SU-DHL-6 (cell line): Measurements from ENCODE around the gene SAMD11.
"Not testable (repeated sequence)": the region's sequence is repeated elsewhere in the genome, so short reads cannot be mapped to it uniquely, and the experiment has no call there.

Experiments used
- H2AFZ ChIP-seq: fragments of 200-600 bp; sonication (generic); 2 replicates; pipeline ENCODE4 v1.6.1; 2014; ENCODE audit warnings: low read depth, mild to moderate bottlenecking, moderate library complexity, mixed read lengths, antibody characterized with exemption, low read length; ENCODE audit not compliant: severe bottlenecking
- H3F3A ChIP-seq: fragments of 200-600 bp; shearing (Covaris generic); 2 replicates; pipeline ENCODE4 v1.6.0; 2016; ENCODE audit warnings: antibody characterized with exemption, mild to moderate bottlenecking; ENCODE audit not compliant: insufficient read depth
- H3K27ac ChIP-seq: fragments of 200-600 bp; sonication (generic); 2 replicates; pipeline ENCODE4 v1.5.1; 2016; ENCODE audit warnings: low read depth, mild to moderate bottlenecking, low read length, moderate library complexity, mixed read lengths
- H3K27me3 ChIP-seq: fragments of 200-600 bp; sonication (generic), shearing (Covaris generic); 2 replicates; pipeline ENCODE4 v1.6.0; 2014; ENCODE audit warnings: mild to moderate bottlenecking, low read length
- H3K36me3 ChIP-seq: fragments of 200-600 bp; sonication (generic); 2 replicates; pipeline ENCODE4 v1.6.1; 2014; ENCODE audit warnings: mild to moderate bottlenecking, low read length, mixed read lengths
- H3K4me2 ChIP-seq: fragments of 300-600, 200-600 bp; shearing (Covaris generic), sonication (generic); 2 replicates; pipeline ENCODE4 v1.6.0; 2014; ENCODE audit warnings: low read length, low read depth, mild to moderate bottlenecking; ENCODE audit not compliant: poor library complexity, severe bottlenecking
- H3K4me3 ChIP-seq: fragments of 200-600 bp; sonication (generic); 2 replicates; pipeline ENCODE4 v1.5.1; 2014; ENCODE audit warnings: antibody characterized with exemption, low read length, mild to moderate bottlenecking, mixed read lengths; ENCODE audit not compliant: insufficient read depth, poor library complexity, severe bottlenecking
- H3K79me2 ChIP-seq: fragments of 200-600 bp; sonication (generic); 2 replicates; pipeline ENCODE4 v1.6.1; 2014; ENCODE audit warnings: mild to moderate bottlenecking, low read length, moderate library complexity; ENCODE audit not compliant: insufficient read depth
- H3K9ac ChIP-seq: fragments of 200-600 bp; sonication (generic); 2 replicates; pipeline ENCODE4 v1.7.0; 2014; ENCODE audit warnings: mild to moderate bottlenecking, low read length
- H3K9me2 ChIP-seq: fragments of 200-600 bp; sonication (generic); replicated peaks from 2 replicates; pipeline ENCODE4 v1.6.1; 2014; ENCODE audit warnings: low read length; ENCODE audit not compliant: insufficient read depth
- H3K9me3 ChIP-seq: fragments of 200-600 bp; sonication (generic); 2 replicates; pipeline ENCODE4 v1.6.1; 2014; ENCODE audit warnings: low read length, mixed read lengths; ENCODE audit not compliant: insufficient read depth
- H4K20me1 ChIP-seq: fragments of 200-600 bp; sonication (generic); 2 replicates; pipeline ENCODE4 v1.6.1; 2014; ENCODE audit warnings: low read depth, mild to moderate bottlenecking, antibody characterized with exemption, low read length, moderate library complexity, mixed read lengths
- EZH2phosphoT487 ChIP-seq: fragments of 200-600 bp; sonication (generic), shearing (Covaris generic); conservative IDR thresholded peaks from 2 replicates; pipeline ENCODE4 v1.6.1; 2018; ENCODE audit warnings: mild to moderate bottlenecking, antibody characterized with exemption, low read length, moderate library complexity, mixed read lengths
- TF ChIP-seq, protein P1 (sequence below): fragments of 200-600 bp; sonication (generic); IDR thresholded peaks from one replicate; pipeline ENCODE4 v1.5.1; 2017; ENCODE audit warnings: antibody characterized with exemption, mild to moderate bottlenecking, low read length, moderate library complexity; ENCODE audit not compliant: insufficient read depth, poor library complexity, severe bottlenecking

The SAMD11 gene

DNA sequence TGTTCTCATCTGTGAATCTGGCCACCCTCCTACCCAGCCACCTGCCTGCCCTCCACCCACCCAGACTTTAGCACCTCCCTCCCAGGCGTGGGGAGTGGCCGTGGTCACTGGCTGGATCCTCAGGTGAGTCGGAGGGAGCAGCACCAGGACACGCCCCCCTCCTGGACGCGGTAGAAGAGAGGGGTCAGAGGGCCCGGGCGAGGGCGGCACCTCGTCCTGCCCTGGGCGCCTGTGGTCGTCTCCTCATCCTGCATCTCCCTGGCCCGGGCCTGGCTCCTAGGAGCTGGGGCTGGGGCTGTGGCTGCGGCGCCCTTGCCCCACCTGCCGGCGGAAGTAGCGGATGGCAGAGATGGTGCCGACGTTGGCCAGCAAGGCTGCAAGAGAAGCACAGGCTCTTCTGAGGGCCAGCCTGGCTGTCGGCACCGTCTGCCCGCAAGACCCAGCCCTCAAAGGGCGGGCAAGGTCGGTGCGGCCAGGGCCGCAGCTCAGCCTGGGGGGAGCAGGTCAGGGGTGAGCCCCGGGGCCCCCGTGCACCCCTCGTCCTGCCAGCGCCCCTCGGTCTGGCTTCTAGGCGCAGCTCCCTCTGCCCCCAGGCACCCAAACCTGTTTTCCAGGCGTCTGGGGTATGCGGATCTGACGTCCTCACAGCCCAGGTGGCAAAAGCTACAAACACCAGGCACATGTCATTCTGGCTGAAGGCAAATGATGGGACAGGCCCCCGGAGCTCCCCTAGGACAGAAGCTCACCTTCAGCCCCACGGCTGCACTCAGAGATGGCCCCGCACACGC is 52.4 kb downstream of the SAMD11 start:
- Histone ChIP-seq H3K27ac (no peak overlapping the region), H3K79me2 (no peaks in the 10 kb centered on the region), H3F3A (no peaks in the 10 kb centered on the region), H3K4me2 (peak overlapping the region; percentile 17), H2AFZ (no peak overlapping the region), H3K27me3 (no peaks in the 10 kb centered on the region), H3K9me2 (no peaks in the 10 kb centered on the region), H3K4me3 (no peak overlapping the region), H3K9ac (no peak overlapping the region), H3K36me3 (no peaks in the 10 kb centered on the region), H4K20me1 (no peaks in the 10 kb centered on the region), H3K9me3 (no peaks in the 10 kb centered on the region)
- no peak for TF ChIP-seq EZH2phosphoT487
- TF ChIP-seq, protein P1, sequence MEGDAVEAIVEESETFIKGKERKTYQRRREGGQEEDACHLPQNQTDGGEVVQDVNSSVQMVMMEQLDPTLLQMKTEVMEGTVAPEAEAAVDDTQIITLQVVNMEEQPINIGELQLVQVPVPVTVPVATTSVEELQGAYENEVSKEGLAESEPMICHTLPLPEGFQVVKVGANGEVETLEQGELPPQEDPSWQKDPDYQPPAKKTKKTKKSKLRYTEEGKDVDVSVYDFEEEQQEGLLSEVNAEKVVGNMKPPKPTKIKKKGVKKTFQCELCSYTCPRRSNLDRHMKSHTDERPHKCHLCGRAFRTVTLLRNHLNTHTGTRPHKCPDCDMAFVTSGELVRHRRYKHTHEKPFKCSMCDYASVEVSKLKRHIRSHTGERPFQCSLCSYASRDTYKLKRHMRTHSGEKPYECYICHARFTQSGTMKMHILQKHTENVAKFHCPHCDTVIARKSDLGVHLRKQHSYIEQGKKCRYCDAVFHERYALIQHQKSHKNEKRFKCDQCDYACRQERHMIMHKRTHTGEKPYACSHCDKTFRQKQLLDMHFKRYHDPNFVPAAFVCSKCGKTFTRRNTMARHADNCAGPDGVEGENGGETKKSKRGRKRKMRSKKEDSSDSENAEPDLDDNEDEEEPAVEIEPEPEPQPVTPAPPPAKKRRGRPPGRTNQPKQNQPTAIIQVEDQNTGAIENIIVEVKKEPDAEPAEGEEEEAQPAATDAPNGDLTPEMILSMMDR, result peak; percentile 36

DNA sequence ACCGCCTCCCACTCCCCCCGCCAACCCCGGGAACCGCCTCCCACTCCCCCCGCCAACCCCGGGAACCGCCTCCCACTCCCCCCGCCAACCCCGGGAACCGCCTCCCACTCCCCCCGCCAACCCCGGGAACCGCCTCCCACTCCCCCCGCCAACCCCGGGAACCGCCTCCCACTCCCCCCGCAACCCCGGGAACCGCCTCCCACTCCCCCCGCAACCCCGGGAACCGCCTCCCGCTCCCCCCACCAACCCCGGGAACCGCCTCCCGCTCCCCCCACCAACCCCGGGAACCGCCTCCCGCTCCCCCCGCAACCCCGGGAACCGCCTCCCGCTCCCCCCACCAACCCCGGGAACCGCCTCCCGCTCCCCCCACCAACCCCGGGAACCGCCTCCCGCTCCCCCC is 53.1 kb downstream of the SAMD11 start:
- H3K36me3 ChIP-seq, H3K27me3 ChIP-seq, H3K4me3 ChIP-seq, H3K9me2 ChIP-seq, H4K20me1 ChIP-seq, H3K27ac ChIP-seq, H3F3A ChIP-seq, H3K4me2 ChIP-seq, H2AFZ ChIP-seq, H3K9me3 ChIP-seq, H3K79me2 ChIP-seq, H3K9ac ChIP-seq: not testable (repeated sequence)

DNA sequence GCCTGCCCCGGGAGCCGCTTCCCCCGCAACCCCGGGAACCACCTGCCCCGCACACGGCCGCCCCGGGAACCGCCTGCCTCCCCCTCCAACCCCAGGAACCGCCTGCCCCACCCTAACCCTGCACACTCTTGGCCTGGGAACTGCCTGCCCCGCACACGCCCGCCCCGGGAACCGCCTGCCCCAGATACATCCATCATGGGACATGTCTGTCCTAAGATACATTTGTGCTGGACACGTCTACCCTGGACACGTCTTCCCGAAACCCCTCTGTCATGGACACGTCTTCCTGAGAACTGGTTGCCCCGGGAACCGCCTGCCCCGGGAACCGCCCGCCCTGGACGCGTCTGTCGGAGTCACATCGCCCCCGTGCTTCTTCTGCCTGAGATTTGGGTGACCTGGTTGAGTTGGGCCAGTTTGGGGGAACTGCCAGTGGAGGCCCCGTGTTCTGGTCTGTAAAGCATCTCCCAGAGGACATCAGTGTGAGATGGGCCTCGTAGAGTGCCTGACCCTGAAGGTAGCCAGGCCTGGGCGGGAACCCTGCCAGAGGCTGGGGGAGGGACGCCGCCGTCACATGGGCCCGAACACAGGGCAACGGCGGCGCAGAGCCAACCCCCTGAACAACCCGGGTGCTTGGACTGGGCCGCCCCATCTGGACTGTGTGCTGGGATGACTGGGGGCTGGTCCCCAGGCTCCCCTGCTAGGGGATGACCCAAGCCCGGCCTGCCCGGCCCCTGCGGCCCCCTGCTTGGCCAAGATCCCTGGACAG is 54.5 kb downstream of the SAMD11 start:
- H3K27me3 ChIP-seq, result no peaks in the 10 kb centered on the region
- TF ChIP-seq EZH2phosphoT487, result no peak
- TF ChIP-seq, protein P1, result no peak
- H3K9me2 ChIP-seq, result no peaks in the 10 kb centered on the region
- no peaks in the 10 kb centered on the region for H3K79me2 ChIP-seq
- no peak overlapping the region for H3K27ac ChIP-seq
- H3K9me3 ChIP-seq, result no peaks in the 10 kb centered on the region
- H3K9ac ChIP-seq, result no peak overlapping the region
- H2AFZ ChIP-seq, result no peak overlapping the region
- H3F3A ChIP-seq, result no peaks in the 10 kb centered on the region
- H3K36me3 ChIP-seq, result no peaks in the 10 kb centered on the region
- no peak overlapping the region for H3K4me3 ChIP-seq
- H3K4me2 ChIP-seq, result no peak overlapping the region
- no peaks in the 10 kb centered on the region for H4K20me1 ChIP-seq
